Mesenteric fat pad (tissue), 1 donor: ENCODE data around the gene KCNIP4. TPM values are rescaled to one million over a fixed set of nuclear protein-coding genes. Genes with fewer than 3 reads are reported as not detected.
"Not testable (repeated sequence)": the region's sequence is repeated elsewhere in the genome, so short reads cannot be mapped to it uniquely, and the experiment has no call there.

Experiments used
- DNase-seq: peaks from one replicate; pipeline ENCODE4 v3.0.0-alpha.2; 2020; ENCODE audit warnings: low spot score
- total RNA-seq: library from RNA; stranded (reverse); fragmentation: NEBNext Ultra II Directional; extraction: Animal tissue kit (Norgen Biotek cat#: 25700); gene quantifications from one replicate; pipeline ENCODE4 v1.2.1, GENCODE V29; 2021
- donor health status: DM: yes; HTN: yes; CAD: no.

The KCNIP4 gene
- total RNA-seq, 1 donor from 2014 or later: not detected

DNA sequence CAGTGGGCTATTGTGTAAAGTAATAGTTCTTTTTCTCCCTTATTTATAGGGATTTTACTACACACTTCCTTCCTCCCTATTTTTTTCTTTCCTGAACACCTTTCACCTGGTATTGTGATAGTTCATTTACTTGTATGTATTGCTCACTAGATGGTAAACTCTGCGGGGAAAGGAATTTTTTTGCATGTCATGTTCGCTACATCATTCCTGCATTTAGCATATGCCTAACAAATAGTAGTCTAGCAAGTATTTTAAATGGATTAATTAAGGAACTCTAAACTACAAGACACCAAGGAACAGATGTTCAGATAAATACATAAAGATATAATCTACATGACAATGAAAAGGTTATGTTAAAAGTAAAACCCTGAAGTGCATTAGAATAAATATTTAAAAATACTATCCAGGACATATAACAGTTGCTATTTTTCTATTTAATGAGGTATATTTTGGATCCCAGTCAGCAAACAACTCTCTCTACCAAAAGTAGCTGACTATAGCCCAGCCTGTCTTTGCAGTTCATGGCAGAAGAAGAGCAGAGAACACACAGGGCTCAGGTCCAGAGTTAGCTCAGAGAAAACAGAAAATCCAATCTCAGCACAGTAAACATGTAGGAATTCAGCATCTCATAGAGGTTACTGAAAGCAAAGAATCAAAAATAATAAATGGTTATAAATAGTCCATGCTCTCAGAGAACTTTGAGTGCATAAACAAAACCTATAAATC, 1160.5 kb downstream of the KCNIP4 start:
- no peak for DNase-seq

GRCh38 chr4:20783134-20783533, 1165.4 kb downstream of the KCNIP4 start:
- not testable (repeated sequence) for DNase-seq

DNA sequence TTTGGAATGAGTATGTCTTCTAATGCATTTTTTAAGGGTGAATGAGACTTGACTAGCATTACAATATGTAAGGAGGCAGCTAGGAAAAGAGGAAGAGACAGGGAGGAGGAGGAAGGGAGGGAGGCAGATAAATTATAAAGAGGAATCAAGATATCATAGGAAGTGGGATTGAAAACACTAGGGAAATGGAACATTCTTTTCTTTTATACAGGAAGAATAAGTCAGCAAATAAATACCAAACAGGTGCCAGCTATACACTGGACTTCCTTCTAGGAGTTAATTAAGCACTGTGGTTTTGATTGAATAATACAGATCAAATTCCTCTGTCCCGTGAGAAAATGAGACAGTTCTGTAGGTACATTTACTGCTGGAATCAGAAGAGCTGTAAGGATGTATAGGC, 1169.7 kb downstream of the KCNIP4 start:
- DNase-seq: no peak

DNA sequence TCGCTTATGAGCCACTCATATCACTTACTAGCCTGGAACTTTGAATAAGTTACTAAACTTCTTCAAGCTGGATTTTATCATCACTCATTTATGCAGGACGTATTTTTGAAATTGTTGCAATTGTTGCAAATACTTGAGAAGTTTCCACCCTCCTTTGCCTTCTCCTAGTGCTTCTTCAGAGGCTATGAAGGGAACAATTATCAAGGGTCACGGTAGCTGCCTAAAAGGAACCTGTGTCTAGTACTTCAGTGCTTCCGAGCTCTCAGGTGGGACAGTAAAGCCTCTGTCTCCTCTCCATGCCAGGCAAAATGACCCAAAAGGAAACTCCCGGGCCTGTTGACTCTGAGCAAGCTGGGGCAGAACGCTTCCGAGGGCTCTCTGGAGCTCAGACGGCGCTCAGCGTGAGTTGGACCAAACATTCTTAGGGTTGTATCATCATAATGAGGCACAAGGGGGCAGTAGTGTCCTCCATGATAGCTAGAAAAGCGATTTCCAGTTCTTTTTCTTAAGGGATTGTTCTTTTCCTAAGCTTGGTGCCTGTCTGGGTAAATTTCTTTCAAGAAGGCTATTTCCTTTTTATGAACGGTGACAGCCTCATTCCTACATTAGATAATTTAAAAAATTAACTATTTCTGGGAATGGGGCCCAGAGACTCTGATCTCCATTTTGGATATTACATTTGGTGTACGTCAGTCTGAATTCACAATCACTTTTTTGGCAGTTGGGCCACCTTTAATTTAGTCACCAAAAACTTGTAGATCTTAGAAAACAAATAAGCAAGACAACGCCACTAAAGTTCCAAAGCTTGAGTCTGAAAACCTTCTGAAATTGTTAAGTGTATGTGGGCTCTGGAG, 1175.2 kb downstream of the KCNIP4 start:
- no peak for DNase-seq

- DNase-seq: no peak
Measured at GRCh38 chr4:20764366-20764992, 1184.1 kb downstream of the KCNIP4 start.

DNA sequence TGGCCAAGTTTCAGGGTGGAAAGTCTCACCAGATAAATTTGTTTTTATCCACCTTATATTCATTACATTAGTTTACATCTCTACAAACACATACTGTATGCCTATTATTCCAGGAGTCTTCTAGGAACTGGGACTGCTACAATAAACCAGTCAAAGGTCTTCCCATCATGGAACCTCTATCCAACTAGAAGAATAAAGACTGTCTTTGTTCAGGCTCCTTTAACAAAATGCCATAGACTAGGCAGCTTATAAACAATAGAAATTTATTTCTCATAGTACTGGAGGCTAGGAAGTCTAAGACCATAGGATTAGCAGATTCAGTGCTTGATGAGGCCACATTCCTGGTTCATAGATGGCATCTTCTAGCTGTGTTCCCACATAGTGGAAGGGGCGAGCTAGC, 1186.7 kb downstream of the KCNIP4 start:
- DNase-seq: no peak

- no peak for DNase-seq
Measured at GRCh38 chr4:20761382-20761781, 1187.2 kb downstream of the KCNIP4 start.

GRCh38 chr4:20760053-20760452, 1188.5 kb downstream of the KCNIP4 start:
- DNase-seq: no peak

DNA sequence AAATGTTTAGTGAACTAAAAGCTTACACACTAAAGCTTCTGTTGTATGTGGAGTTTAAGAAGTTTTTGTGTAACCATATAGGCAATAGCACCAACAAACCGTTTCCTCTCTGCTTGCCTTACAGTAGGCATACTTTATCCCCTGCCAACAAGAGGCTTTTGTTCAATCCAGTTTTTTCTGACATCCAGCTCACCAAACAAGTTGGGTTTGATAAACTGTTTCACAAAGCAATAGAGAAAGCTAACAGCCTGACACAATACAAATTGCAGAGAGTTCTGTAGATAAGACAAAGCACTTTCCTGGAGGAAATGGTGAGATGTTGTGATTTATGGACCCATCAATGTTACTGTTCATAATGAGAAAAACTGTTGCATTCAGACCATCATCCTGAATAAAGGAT, 1194.5 kb downstream of the KCNIP4 start:
- no peak for DNase-seq

- no peak for DNase-seq
Measured at GRCh38 chr4:20752641-20753040, 1195.9 kb downstream of the KCNIP4 start.

DNA sequence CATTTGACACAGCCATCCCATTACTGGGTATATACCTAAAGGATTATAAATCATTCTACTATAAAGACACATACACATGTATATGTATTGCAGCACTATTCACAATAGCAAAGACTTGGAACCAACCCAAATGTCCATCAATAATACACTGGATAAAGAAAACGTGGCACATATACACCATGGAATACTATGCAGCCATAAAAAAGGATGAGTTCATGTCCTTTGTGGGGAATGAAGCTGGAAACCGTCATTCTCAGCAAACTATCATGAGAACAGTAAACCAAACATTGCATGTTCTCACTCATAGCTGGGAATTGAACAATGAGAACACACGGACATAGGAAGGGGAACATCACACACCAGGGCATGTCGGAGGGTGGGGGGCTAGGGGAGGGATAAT, 1202.6 kb downstream of the KCNIP4 start:
- DNase-seq: not testable (repeated sequence)

- no peak for DNase-seq
Measured at GRCh38 chr4:20735931-20736330, 1212.6 kb downstream of the KCNIP4 start.

GRCh38 chr4:20724915-20725314, 1223.7 kb downstream of the KCNIP4 start:
- DNase-seq: no peak

- DNase-seq: no peak
Measured at GRCh38 chr4:20723463-20723862, 1225.1 kb downstream of the KCNIP4 start.

GRCh38 chr4:20723019-20723418, 1225.6 kb downstream of the KCNIP4 start:
- no peak for DNase-seq

DNA sequence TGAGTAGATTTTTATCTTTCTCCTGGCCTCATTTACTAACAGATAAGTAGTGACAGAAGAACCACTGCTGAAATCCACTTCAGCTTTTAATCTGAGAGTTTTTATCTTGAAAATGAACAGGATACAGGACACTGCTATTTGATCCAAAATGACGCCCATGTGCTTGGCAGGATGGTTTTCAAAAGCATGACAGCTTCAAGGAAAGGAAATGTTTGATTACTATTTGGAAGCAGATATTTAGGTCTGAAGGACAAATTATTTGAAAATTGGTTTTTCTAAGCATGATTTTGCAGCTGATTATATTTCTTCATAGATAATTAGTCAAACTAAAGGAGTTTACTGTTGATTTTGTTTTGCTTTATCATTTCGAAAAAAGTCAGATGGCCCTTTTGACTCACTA, 1237.2 kb downstream of the KCNIP4 start:
- DNase-seq: no peak

DNA sequence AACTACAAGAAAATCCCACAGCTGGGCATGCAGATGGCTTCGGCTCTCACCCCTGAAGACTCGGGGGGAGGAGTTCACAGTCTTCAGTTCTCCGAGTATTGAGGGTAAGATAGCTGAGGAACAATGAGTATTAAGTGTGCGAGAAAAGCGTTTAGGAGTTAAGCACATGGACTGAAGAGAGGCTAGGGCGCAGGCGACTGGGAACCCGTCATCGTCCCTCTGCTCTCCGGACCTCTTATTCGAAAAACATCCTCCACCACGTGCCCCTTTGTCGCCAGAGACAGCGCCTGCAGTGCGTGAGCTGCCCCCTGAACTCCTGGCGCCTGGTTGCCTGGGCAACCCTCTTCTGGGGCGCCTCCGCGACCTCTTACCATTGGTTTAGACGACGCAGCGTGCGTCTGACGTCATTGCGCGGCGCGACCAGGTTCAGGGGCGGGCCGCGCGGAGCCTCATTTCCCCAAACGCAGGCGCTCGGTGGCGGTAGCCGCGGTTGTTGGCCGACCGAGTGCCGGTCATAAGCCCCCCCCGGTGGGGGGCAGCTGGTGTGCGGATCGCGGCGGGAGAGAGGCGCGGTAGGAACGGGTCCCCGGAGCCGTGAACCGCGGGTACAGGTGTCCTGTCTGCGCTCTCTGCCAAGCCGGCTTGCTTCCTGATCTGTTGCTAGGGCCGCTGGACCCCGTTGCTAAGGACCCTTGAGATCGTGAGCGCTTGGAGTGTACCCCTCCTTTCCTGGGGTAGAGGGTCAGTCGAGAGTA, 1248.4 kb downstream of the KCNIP4 start, which contains the start of gene PACRGL:
Gene PACRGL, plus strand, starts transcription at position 452 of the 755 bp plus-strand sequence. CDS start 4,024 bp downstream, outside the sequence.
- DNase-seq: peak; percentile 97

- DNase-seq: no peak
Measured at GRCh38 chr4:20698820-20699219, 1249.8 kb downstream of the KCNIP4 start.

GRCh38 chr4:20698382-20698781, 1250.2 kb downstream of the KCNIP4 start:
- DNase-seq: no peak

- DNase-seq: no peak
Measured at GRCh38 chr4:20696815-20697214, 1251.8 kb downstream of the KCNIP4 start.

- no peak for DNase-seq
Measured at GRCh38 chr4:20687864-20688263, 1260.7 kb downstream of the KCNIP4 start.
